HT1080 (cell line): ENCODE data around the gene HADHA. TPM values are rescaled to one million over a fixed set of nuclear protein-coding genes. Genes with fewer than 3 reads are reported as not detected.
"Not testable (repeated sequence)": the region's sequence is repeated elsewhere in the genome, so short reads cannot be mapped to it uniquely, and the experiment has no call there.

Experiments
- DNase-seq: peaks from one replicate; pipeline ENCODE4 v3.0.0-alpha.2; 2015; ENCODE audit warnings: low read depth
- polyA plus RNA-seq, 2 experiments: library from polyadenylated mRNA; depleted of rRNA; stranded (reverse); fragments of >200 nt; gene quantifications; 2 replicates each; pipeline ENCODE4 v1.2.3, GENCODE V29; 2015
- total RNA-seq: library from RNA; depleted of rRNA; stranded (reverse); fragments of >200 nt; shearing (Covaris generic); gene quantifications from 2 replicates; pipeline ENCODE4 v1.2.3, GENCODE V29; 2014; rRNA removed

HADHA gene
- total RNA-seq: 89.4 and 93.6 TPM in 2 replicates
- polyA plus RNA-seq (2015; cell fraction: cytosol; rRNA removed): 64.8 and 75.8 TPM in 2 replicates
- 117 and 133 TPM in 2 replicates for polyA plus RNA-seq (2015; cell fraction: nucleus; rRNA removed)

- DNase-seq: peak; percentile 94
Observed at GRCh38 chr2:26244309-26245230, at the start of gene HADHA, which contains the start of gene HADHB. HADHA (minus strand) TSS chr2:26244632; CDS start chr2:26244596, 36 bp downstream. HADHB (plus strand) TSS chr2:26244939; CDS start chr2:26254255, 9,316 bp downstream.

DNA sequence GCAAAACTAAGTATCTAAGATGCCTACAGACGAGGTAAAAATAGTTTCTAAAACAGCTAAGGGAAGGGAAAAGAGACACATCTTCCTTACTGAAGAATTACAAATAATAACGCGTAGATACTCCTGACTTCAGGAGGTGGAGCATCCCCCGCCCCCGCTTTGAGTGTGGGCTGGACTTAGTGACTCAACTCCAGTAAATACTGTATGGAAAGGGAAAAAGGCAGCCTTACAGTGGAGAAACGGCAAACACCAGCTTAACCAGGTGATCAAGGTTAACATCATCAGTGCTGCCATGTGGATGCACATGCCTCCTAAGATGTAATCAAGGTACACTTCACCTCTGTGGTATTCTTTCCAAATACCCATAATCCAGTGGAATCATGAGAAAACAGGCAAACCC is 48.2 kb upstream of the HADHA start:
- no peak for DNase-seq

GRCh38 chr2:26290001-26290400 is 45.6 kb upstream of the HADHA start:
- DNase-seq: no peak

- no peak for DNase-seq
Observed at GRCh38 chr2:26285931-26286330, 41.5 kb upstream of the HADHA start.

- DNase-seq: peak; percentile 27
Observed at GRCh38 chr2:26284132-26284531, 39.7 kb upstream of the HADHA start.

- no peak for DNase-seq
Observed at GRCh38 chr2:26283606-26284005, 39.2 kb upstream of the HADHA start.

- DNase-seq: no peak
Observed at GRCh38 chr2:26281226-26281625, 36.8 kb upstream of the HADHA start.

DNA sequence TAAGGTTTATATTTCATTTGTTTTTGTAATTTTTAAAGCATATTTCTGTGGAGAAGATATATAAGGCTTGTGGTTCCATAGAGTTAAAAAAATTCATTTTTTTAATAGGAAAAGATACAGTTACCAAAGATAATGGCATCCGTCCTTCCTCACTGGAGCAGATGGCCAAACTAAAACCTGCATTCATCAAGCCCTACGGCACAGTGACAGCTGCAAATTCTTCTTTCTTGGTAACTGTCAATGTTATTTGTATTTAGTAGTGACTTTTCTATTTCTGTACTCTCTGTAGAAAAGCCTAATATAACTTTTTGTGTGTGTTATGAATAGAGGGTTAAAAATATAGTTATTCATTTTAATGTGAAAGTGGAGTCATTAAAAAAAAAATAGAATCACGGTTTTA is 35.5 kb upstream of the HADHA start:
- DNase-seq: no peak

DNA sequence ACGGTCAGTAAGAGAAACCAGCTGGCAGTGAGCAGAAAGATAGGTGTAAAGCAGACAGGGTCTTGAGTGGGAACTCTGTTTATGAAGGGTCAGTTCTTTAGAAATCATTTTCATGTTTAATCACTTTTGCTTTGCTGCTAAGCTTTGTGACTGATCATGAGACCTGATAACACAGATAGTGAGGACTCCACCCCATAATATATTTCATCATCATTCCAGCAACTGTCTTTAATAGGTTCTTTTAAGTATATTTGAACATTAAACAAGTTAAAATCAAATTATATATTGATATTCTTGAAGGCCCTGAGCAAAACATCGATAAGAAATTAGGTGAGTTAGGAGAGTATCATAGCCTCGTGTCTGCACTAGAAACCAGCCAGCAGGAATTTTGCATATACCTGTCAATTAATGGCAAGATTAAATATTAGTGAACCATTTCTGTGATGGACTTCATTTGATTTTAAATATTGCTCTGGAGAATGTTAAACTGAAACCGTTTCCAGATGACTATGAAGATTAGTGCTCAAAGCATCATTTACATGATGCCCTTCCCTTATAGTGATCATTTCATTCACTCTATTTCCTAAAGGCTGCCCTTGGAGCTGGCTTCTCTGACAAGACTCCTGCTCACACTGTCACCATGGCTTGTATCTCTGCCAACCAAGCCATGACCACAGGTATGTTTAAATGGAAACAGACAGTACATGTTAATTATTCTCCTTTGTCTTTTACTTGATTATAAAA is 32.2 kb upstream of the HADHA start:
- no peak for DNase-seq

GRCh38 chr2:26274058-26274613 is 29.7 kb upstream of the HADHA start:
- DNase-seq: no peak

GRCh38 chr2:26273501-26273900 is 29.1 kb upstream of the HADHA start:
- no peak for DNase-seq

- DNase-seq: no peak
Observed at GRCh38 chr2:26270373-26270772, 25.9 kb upstream of the HADHA start.

GRCh38 chr2:26269571-26270158 is 25.2 kb upstream of the HADHA start:
- no peak for DNase-seq

GRCh38 chr2:26268670-26269385 is 24.4 kb upstream of the HADHA start:
- not testable (repeated sequence) for DNase-seq

GRCh38 chr2:26268213-26268612 is 23.8 kb upstream of the HADHA start:
- DNase-seq: no peak

DNA sequence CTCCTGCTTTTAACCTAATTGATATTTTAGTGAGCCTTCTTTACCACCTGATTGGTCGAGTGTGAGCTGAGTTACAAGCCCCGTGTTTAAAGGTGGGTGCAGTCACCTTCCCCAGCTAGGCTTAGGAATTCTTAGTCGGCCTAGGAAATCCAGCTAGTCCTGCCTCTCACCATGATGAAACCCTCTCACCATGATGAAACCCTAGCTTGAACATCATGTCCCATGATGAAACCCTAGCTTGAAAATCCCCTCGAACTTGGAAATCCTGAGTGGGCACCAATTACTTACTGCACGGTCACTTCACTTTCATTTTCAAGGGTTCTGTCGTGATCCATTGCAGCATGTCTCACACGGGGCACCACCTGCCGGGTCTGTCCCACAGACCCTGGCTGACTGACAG is 14.4 kb upstream of the HADHA start:
- DNase-seq: not testable (repeated sequence)

GRCh38 chr2:26255759-26256384 is 11.4 kb upstream of the HADHA start:
- DNase-seq: no peak

GRCh38 chr2:26251893-26252292 is 7.5 kb upstream of the HADHA start:
- no peak for DNase-seq

GRCh38 chr2:26249625-26250024 is 5.2 kb upstream of the HADHA start:
- DNase-seq: no peak

- peak; percentile 61 for DNase-seq
Observed at GRCh38 chr2:26246818-26247217, 2.4 kb upstream of the HADHA start.
